GM21576 (cell line): ENCODE data around the gene FOXO3.

Source experiments
- ATAC-seq: cut with Tn5 transposase; IDR thresholded peaks from one replicate; pipeline ENCODE4 v1.9.1; 2021; ENCODE audit warnings: mild to moderate bottlenecking, moderate library complexity; ENCODE audit not compliant: unreplicated experiment

The FOXO3 gene

DNA sequence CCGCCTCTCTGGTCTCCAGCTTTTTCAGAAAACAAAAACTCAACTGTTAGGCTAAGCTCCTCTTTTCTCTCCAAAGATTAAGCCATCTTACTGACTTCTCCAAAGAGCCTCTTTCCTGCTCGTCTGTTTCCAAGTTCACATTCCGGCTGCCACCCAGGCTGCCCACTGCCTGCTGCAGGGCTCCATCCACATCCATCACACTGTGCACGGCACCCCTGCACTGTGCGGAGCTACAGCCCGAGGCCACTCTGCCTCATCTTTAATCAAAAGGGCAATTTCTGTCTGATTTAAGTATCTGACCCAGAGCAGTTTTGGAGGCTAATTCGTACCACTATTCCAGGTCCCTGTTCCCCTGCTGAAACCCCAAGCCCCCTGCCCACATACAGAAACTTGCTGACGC lies 145.9 kb downstream of the FOXO3 start:
- ATAC-seq, result no peak

GRCh38 chr6:108707328-108707976 lies 146.7 kb downstream of the FOXO3 start:
- ATAC-seq, result no peak

DNA sequence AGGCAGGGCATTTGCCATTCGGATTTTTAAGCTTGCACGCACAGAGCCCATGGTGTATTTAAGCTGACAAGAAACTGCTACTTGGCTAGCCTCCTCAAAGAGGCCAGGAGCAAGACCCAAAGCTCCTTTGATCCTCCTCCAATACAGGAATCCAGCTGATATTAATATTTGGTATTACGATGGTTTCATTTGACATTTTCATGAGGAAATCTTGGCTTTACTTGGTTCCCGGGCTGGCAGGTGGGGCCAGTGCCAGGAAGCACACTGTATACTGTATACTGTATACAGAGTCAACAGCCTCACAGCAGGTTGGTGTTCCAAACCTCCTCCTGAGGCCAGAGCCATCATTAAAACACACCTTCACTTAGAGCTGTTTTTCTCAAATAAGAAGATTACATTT lies 149.3 kb downstream of the FOXO3 start:
- ATAC-seq, result no peak

DNA sequence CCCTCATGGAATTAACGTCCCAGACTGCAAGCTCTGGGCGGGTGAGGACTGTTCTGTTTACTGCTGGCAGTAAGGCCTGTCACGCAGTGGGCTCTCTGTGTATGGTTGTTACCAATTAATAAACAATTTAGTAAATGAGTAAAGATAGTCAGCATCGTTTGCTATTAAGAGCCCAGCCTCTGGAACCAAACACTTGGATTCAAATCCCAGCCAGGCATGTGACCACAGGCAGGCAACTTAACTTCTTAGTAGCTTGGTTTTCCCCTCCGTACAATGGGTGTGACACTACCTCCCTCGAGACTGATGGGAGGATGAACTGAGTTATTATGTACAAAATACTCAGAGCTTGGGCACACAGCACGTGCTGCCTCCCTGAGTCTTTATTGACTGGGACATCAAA lies 149.8 kb downstream of the FOXO3 start:
- no peak for ATAC-seq

- ATAC-seq, result no peak
Measured at GRCh38 chr6:108711071-108711470, 150.4 kb downstream of the FOXO3 start.

- ATAC-seq, result no peak
Measured at GRCh38 chr6:108711826-108712225, 151.1 kb downstream of the FOXO3 start.

DNA sequence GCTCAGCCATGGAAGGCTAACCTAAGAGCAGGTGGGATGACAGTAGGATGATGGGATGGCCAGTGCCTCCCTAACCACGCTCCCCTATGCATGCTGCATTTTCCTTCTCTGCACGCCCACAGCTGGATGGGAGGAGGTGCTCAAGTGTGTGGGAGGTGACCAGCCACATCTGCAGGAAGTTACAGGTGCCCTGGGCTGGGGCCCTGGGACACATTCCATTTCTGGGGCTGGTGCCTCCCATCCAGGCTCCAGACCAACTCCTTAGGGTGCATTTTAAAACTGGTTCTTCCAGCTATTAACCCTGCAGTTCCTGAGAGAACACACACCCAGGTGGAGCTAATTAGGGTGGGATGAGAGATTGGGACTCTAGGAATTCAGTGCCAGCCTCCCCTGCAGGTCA lies 152.2 kb downstream of the FOXO3 start:
- ATAC-seq, result no peak

GRCh38 chr6:108714101-108714765 lies 153.5 kb downstream of the FOXO3 start:
- ATAC-seq, result no peak

GRCh38 chr6:108714766-108715414 lies 154.2 kb downstream of the FOXO3 start:
- no peak for ATAC-seq

- no peak for ATAC-seq
Measured at GRCh38 chr6:108715832-108716231, 155.1 kb downstream of the FOXO3 start.

- ATAC-seq, result no peak
Measured at GRCh38 chr6:108716801-108717791, 156.4 kb downstream of the FOXO3 start.

GRCh38 chr6:108719477-108719876 lies 158.8 kb downstream of the FOXO3 start:
- ATAC-seq, result no peak

DNA sequence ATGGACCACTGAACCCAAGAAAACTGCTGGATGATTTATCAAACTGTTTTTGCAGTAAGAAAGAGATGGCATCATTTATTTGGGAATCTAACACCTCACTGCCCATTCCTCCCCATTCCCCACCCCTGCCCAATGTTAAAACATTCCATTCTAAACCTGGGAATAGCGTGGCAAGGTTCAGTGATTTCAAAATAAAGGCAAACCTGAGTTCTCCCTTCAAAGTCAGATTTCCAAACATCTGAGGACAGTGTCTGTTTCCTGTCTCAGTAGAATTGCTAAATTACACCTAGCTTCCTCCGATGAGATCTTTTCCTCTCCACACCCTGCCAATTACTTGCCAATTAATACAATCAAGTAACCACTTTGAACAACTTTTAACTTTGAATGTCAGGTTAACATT lies 160.1 kb downstream of the FOXO3 start:
- no peak for ATAC-seq

DNA sequence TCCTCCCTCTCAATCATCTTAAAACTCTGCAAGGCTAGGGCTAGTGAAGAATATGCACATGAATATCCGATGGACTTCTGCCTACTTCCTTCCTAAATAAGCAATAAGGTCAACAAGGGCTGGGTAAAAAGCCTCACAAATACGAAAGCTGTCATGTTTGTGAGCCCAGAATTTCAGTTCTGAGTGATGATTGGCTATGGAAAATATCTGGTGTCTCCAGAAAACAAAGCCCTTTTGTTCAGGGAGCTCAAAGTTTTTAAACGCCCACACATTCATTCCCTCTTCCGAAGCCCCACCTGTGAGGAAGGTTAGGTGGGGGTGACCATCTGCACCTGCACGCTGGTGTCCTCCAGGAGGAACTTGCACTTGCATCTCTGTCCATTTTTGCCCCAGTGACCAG lies 160.6 kb downstream of the FOXO3 start:
- ATAC-seq, result no peak

- no peak for ATAC-seq
Measured at GRCh38 chr6:108723594-108723993, 162.9 kb downstream of the FOXO3 start.

DNA sequence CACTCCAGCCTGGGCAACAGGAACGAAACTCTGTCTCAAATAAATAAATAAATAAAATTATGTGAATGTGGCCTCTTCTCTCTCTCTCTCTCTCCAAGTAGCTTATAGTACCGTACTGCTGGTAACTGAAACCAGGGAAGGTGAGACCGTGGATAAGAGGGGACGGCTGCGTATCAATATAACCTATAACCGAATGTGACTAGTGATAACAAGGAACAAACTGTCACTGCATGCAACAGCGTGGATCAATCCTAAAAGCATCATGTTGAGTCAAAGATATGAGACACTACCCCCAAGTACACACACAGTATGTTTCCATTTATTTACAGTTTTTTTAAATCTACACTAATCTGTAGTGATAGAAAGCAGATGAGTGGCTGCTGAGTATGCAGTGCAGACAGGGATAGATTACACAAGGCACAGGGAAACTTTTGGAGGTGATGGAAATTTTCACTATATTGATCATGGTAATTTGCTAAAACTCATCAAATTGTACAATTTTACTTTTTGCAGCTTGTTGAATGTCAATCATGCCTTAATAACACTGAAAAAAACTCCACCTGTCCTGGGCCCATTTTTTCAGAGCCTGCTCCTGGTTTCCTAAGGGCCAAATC lies 166.1 kb downstream of the FOXO3 start:
- ATAC-seq, result no peak

GRCh38 chr6:108727966-108728730 lies 167.4 kb downstream of the FOXO3 start:
- ATAC-seq, result no peak

DNA sequence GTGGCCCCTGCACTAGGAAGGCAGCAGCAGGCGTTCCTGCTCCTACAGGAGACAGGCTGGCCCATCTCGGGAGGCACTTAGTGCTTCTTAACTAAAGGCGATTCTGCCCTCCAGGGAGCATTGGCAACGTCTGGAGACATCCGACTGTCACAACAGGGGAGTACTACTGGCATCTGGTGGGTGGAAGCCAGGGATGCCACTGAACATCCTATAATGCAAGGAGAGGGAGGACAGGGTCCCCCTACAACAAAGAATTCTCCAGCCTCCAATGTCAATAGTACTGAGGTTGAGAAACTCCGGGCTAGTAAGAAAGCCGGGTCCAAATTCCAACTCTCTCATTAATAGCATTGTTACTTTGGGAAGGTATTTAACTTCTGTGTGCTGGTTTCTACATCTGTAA lies 168.1 kb downstream of the FOXO3 start:
- ATAC-seq, result no peak

- ATAC-seq, result no peak
Measured at GRCh38 chr6:108730635-108731515, 170.2 kb downstream of the FOXO3 start.
